Endothelial cell (in vitro differentiated cells): ENCODE results near the gene FUBP1. TPM values are rescaled to one million over a fixed set of nuclear protein-coding genes. Genes with fewer than 3 reads are reported as not detected.
"Not testable (repeated sequence)": the region's sequence is repeated elsewhere in the genome, so short reads cannot be mapped to it uniquely, and the experiment has no call there.

Experiments
- DNase-seq: peaks from one replicate; pipeline ENCODE4 v3.0.0; 2021; ENCODE audit warnings: low spot score
- H3K27ac Mint-ChIP-seq: one replicate; pipeline ENCODE4 v1.8.0; 2021; ENCODE audit warnings: mixed read lengths, inconsistent platforms; ENCODE audit not compliant: unreplicated experiment
- H3K27me3 Mint-ChIP-seq: one replicate; pipeline ENCODE4 v1.8.0; 2021; ENCODE audit warnings: mild to moderate bottlenecking, moderate library complexity, mixed read lengths, inconsistent platforms; ENCODE audit not compliant: unreplicated experiment
- H3K36me3 Mint-ChIP-seq: one replicate; pipeline ENCODE4 v1.8.0; 2021; ENCODE audit warnings: mild to moderate bottlenecking, low read depth, mixed read lengths, inconsistent platforms; ENCODE audit not compliant: unreplicated experiment
- H3K4me1 Mint-ChIP-seq: one replicate; pipeline ENCODE4 v1.8.0; 2021; ENCODE audit warnings: mild to moderate bottlenecking, mixed read lengths, inconsistent platforms; ENCODE audit not compliant: unreplicated experiment
- H3K4me3 Mint-ChIP-seq: one replicate; pipeline ENCODE4 v1.8.0; 2021; ENCODE audit warnings: mild to moderate bottlenecking, mixed read lengths, inconsistent platforms; ENCODE audit not compliant: unreplicated experiment
- H3K9me3 Mint-ChIP-seq: one replicate; pipeline ENCODE4 v1.8.0; 2021; ENCODE audit warnings: mixed read lengths, inconsistent platforms; ENCODE audit not compliant: unreplicated experiment
- CTCF ChIP-seq: fragments of 200-600 bp; sonication (generic); IDR thresholded peaks from one replicate; pipeline ENCODE4 v1.5.0; 2021; ENCODE audit warnings: antibody characterized with exemption; ENCODE audit not compliant: unreplicated experiment
- long read RNA-seq: library from polyadenylated mRNA; unstranded; transcript quantifications from one replicate; pipeline ENCODE4 v2.0.0, GENCODE V29; 2020; ENCODE audit not compliant: unreplicated experiment
- total RNA-seq: library from RNA; stranded (reverse); fragmentation: NEBNext Ultra II Directional; extraction: Animal tissue kit (Norgen Biotek cat#: 25700); gene quantifications from one replicate; pipeline ENCODE4 v1.2.1, GENCODE V29; 2021; ENCODE audit not compliant: unreplicated experiment

Gene FUBP1
- 148 TPM for total RNA-seq
- long read RNA-seq, transcript FUBP1-203 (20 exons, 2,378 nt): major isoform, 11 of 54 reads
- long read RNA-seq, partial matches to known transcripts: 6 of 54 reads
- long read RNA-seq, other reads (novel, unspliced or antisense): 37 of 54 reads

GRCh38 chr1:77978969-77979876, at the start of gene FUBP1:
FUBP1 (minus strand) TSS chr1:77979072; CDS start chr1:77979004, 68 bp downstream.
- no peak within 1 kb of the TSS for H3K4me3 Mint-ChIP-seq
- H3K27ac Mint-ChIP-seq: no peak within 1 kb of the TSS
- peak; percentile 92 for DNase-seq
- peaks cover 33% of the 10 kb centered on the region for H3K4me1 Mint-ChIP-seq
- H3K27me3 Mint-ChIP-seq: peaks cover 4% of the 10 kb centered on the region
- peaks cover 5% of the 10 kb centered on the region for H3K36me3 Mint-ChIP-seq
- peak; percentile 47 for TF ChIP-seq CTCF
- H3K9me3 Mint-ChIP-seq: no peaks in the 10 kb centered on the region

DNA sequence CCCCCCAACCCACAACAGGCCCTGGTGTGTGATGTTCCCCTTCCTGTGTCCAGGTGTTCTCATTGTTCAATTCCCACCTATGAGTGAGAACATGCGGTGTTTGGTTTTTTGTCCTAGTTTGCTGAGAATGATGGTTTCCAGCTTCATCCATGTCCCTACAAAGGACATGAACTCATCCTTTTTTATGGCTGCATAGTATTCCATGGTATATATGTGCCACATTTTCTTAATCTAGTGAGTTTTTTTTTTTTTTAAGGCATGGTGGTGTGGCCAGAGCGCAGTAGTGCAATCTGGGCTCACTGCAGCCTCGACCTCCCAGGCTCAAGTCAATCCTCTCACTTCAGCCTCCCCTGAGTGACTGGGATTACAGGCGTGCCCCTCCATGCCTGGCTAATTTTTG, 42.3 kb upstream of the FUBP1 start:
- not testable (repeated sequence) for H3K36me3 Mint-ChIP-seq, H3K4me3 Mint-ChIP-seq, H3K4me1 Mint-ChIP-seq, DNase-seq, H3K27me3 Mint-ChIP-seq, H3K9me3 Mint-ChIP-seq, H3K27ac Mint-ChIP-seq

- Mint-ChIP-seq H3K9me3 (no peaks in the 10 kb centered on the region), H3K27ac (no peak overlapping the region), H3K4me3 (no peak overlapping the region), H3K27me3 (no peaks in the 10 kb centered on the region), H3K36me3 (peaks cover 5% of the 10 kb centered on the region), H3K4me1 (no peaks in the 10 kb centered on the region)
- no peak for DNase-seq
- TF ChIP-seq CTCF: no peak
These were observed 40.2 kb upstream of the FUBP1 start for GRCh38 chr1:78019024-78019423.

DNA sequence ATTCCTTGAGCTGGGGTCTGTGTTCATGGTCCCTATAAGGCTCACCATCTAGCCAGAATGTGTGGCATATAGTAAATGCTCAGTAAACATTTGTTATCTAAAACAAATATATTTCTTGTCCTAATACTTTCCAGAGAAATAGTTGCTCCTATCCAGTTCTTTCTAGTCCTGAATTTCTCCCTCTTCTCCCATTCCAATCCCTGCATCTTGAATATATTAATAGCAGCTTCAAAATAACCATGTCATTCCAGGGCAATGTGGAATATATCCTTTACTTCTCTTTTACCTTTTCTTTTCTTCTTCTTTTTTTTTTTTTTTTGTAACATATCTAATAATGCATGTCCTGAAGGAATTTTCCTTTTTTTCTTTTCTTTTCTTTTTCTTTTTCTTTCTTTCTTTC, 36.3 kb upstream of the FUBP1 start:
- H3K27me3 Mint-ChIP-seq: no peaks in the 10 kb centered on the region
- peaks cover 5% of the 10 kb centered on the region for H3K36me3 Mint-ChIP-seq
- no peak overlapping the region for H3K4me3 Mint-ChIP-seq
- no peak for DNase-seq
- H3K27ac Mint-ChIP-seq: no peak overlapping the region
- no peak for TF ChIP-seq CTCF
- H3K4me1 Mint-ChIP-seq: no peaks in the 10 kb centered on the region
- H3K9me3 Mint-ChIP-seq: no peaks in the 10 kb centered on the region

GRCh38 chr1:78011050-78011449, 32.2 kb upstream of the FUBP1 start:
- TF ChIP-seq CTCF: no peak
- DNase-seq: no peak
- peaks cover 3% of the 10 kb centered on the region for H3K4me1 Mint-ChIP-seq
- H3K36me3 Mint-ChIP-seq: peaks cover 5% of the 10 kb centered on the region
- no peak overlapping the region for H3K4me3 Mint-ChIP-seq
- H3K27ac Mint-ChIP-seq: no peak overlapping the region
- no peaks in the 10 kb centered on the region for H3K27me3 Mint-ChIP-seq
- H3K9me3 Mint-ChIP-seq: no peaks in the 10 kb centered on the region
